NCI-H2029 (cell line): ENCODE results near the gene CPXM1.
"Not testable (repeated sequence)": the region's sequence is repeated elsewhere in the genome, so short reads cannot be mapped to it uniquely, and the experiment has no call there.

Experiments
- DNase-seq: peaks from one replicate; lab custom pipeline; 2025; lab: John Stamatoyannopoulos, UW

The CPXM1 gene

GRCh38 chr20:2799688-2800520, 523 bp downstream of the CPXM1 start:
- no peak for DNase-seq

GRCh38 chr20:2799271-2799670, 1.2 kb downstream of the CPXM1 start:
- DNase-seq: no peak

- DNase-seq: no peak
Measured at GRCh38 chr20:2798814-2799213, 1.6 kb downstream of the CPXM1 start.

GRCh38 chr20:2798095-2798805, 2.2 kb downstream of the CPXM1 start:
- DNase-seq: no peak

- no peak for DNase-seq
Measured at GRCh38 chr20:2797136-2797983, 3.1 kb downstream of the CPXM1 start.

- DNase-seq: no peak
Measured at GRCh38 chr20:2796011-2796660, 4.3 kb downstream of the CPXM1 start.

GRCh38 chr20:2795451-2795850, 5.0 kb downstream of the CPXM1 start:
- DNase-seq: no peak

- peak; percentile 7 for DNase-seq
Measured at GRCh38 chr20:2794866-2795447, 5.5 kb downstream of the CPXM1 start.

GRCh38 chr20:2794202-2794748, 6.2 kb downstream of the CPXM1 start:
- no peak for DNase-seq

- DNase-seq: no peak
Measured at GRCh38 chr20:2793471-2793870, 7.0 kb downstream of the CPXM1 start.

GRCh38 chr20:2783908-2784566, 16.4 kb downstream of the CPXM1 start:
- no peak for DNase-seq

- DNase-seq: no peak
Measured at GRCh38 chr20:2780948-2781347, 19.5 kb downstream of the CPXM1 start.

GRCh38 chr20:2778602-2779321, 21.7 kb downstream of the CPXM1 start:
- DNase-seq: no peak

GRCh38 chr20:2775139-2775538, 25.3 kb downstream of the CPXM1 start:
- DNase-seq: no peak

GRCh38 chr20:2773812-2774211, 26.6 kb downstream of the CPXM1 start:
- no peak for DNase-seq

GRCh38 chr20:2771631-2772080, 28.8 kb downstream of the CPXM1 start:
- DNase-seq: no peak

- DNase-seq: not testable (repeated sequence)
Measured at GRCh38 chr20:2770091-2770490, 30.3 kb downstream of the CPXM1 start.

GRCh38 chr20:2768632-2769015, 31.8 kb downstream of the CPXM1 start:
- DNase-seq: no peak

- DNase-seq: peak; percentile 74
Measured at GRCh38 chr20:2767768-2768631, 32.4 kb downstream of the CPXM1 start.
